ENCODE measurements around the gene DSTYK.

Gene DSTYK

GRCh38 chr1:205199090-205199930 lies 12.2 kb downstream of the DSTYK start:
- H3K36me3 ChIP-seq (ENCODE audit: control insufficient read depth in 5 of 5, insufficient read depth in 5 of 5, low read length in 5 of 5), result no peaks in the 10 kb centered on the region
- no peaks in the 10 kb centered on the region for H3K9me3 ChIP-seq (ENCODE audit: control insufficient read depth in 5 of 5, low read length in 5 of 5)
- H3K27me3 ChIP-seq (ENCODE audit: control insufficient read depth in 5 of 5, insufficient read depth in 4 of 5, low read length in 5 of 5), result no peaks in the 10 kb centered on the region
- no peak overlapping the region for H3K27ac ChIP-seq (ENCODE audit: low read depth, low read length)
- no peak overlapping the region for H3K4me3 ChIP-seq (ENCODE audit: low read depth in 1 of 5, low read length in 5 of 5)
- H3K4me1 ChIP-seq (ENCODE audit: control insufficient read depth in 5 of 5, insufficient read depth in 5 of 5, low read length in 5 of 5), result peaks cover 0 to 5% (median 3%) of the 10 kb centered on the region in 5 donors
- no peak overlapping the region for H3K9ac ChIP-seq (ENCODE audit: low read length in 5 of 5)

- Histone ChIP-seq H3K4me1 (ENCODE audit: control insufficient read depth in 5 of 5, insufficient read depth in 5 of 5, low read length in 5 of 5) (peaks cover 0 to 8% (median 0%) of the 10 kb centered on the region in 5 donors), H3K27me3 (ENCODE audit: control insufficient read depth in 5 of 5, insufficient read depth in 4 of 5, low read length in 5 of 5) (no peaks in the 10 kb centered on the region), H3K27ac (ENCODE audit: low read depth, low read length) (no peak overlapping the region), H3K9ac (ENCODE audit: low read length in 5 of 5) (no peak overlapping the region), H3K9me3 (ENCODE audit: control insufficient read depth in 5 of 5, low read length in 5 of 5) (no peaks in the 10 kb centered on the region), H3K4me3 (ENCODE audit: low read depth in 1 of 5, low read length in 5 of 5) (no peak overlapping the region), H3K36me3 (ENCODE audit: control insufficient read depth in 5 of 5, insufficient read depth in 5 of 5, low read length in 5 of 5) (peaks cover 0 to 4% (median 3%) of the 10 kb centered on the region in 5 donors)
Observed at GRCh38 chr1:205192287-205192686, 19.2 kb downstream of the DSTYK start.

- H3K27me3 ChIP-seq (ENCODE audit: control insufficient read depth in 5 of 5, insufficient read depth in 4 of 5, low read length in 5 of 5), result no peaks in the 10 kb centered on the region
- no peak overlapping the region for H3K27ac ChIP-seq (ENCODE audit: low read depth, low read length)
- H3K9ac ChIP-seq (ENCODE audit: low read length in 5 of 5), result no peak overlapping the region
- H3K36me3 ChIP-seq (ENCODE audit: control insufficient read depth in 5 of 5, insufficient read depth in 5 of 5, low read length in 5 of 5), result peaks cover 4 to 8% (median 7%) of the 10 kb centered on the region in 5 donors
- H3K4me1 ChIP-seq (ENCODE audit: control insufficient read depth in 5 of 5, insufficient read depth in 5 of 5, low read length in 5 of 5), result peaks cover 0 to 8% (median 0%) of the 10 kb centered on the region in 5 donors
- no peaks in the 10 kb centered on the region for H3K9me3 ChIP-seq (ENCODE audit: control insufficient read depth in 5 of 5, low read length in 5 of 5)
- no peak overlapping the region for H3K4me3 ChIP-seq (ENCODE audit: low read depth in 1 of 5, low read length in 5 of 5)
Observed at GRCh38 chr1:205191622-205192021, 19.9 kb downstream of the DSTYK start.

GRCh38 chr1:205190845-205191577 lies 20.5 kb downstream of the DSTYK start:
- H3K27ac ChIP-seq (ENCODE audit: low read depth, low read length), result no peak overlapping the region
- no peak overlapping the region for H3K4me3 ChIP-seq (ENCODE audit: low read depth in 1 of 5, low read length in 5 of 5)
- H3K36me3 ChIP-seq (ENCODE audit: control insufficient read depth in 5 of 5, insufficient read depth in 5 of 5, low read length in 5 of 5), result peaks cover 4 to 10% (median 7%) of the 10 kb centered on the region in 5 donors
- H3K9me3 ChIP-seq (ENCODE audit: control insufficient read depth in 5 of 5, low read length in 5 of 5), result no peaks in the 10 kb centered on the region
- H3K27me3 ChIP-seq (ENCODE audit: control insufficient read depth in 5 of 5, insufficient read depth in 4 of 5, low read length in 5 of 5), result no peaks in the 10 kb centered on the region
- H3K9ac ChIP-seq (ENCODE audit: low read length in 5 of 5), result no peak overlapping the region
- peaks cover 0 to 8% (median 0%) of the 10 kb centered on the region in 5 donors for H3K4me1 ChIP-seq (ENCODE audit: control insufficient read depth in 5 of 5, insufficient read depth in 5 of 5, low read length in 5 of 5)

GRCh38 chr1:205189131-205189530 lies 22.4 kb downstream of the DSTYK start:
- Histone ChIP-seq H3K9ac (ENCODE audit: low read length in 5 of 5) (no peak overlapping the region), H3K27me3 (ENCODE audit: control insufficient read depth in 5 of 5, insufficient read depth in 4 of 5, low read length in 5 of 5) (no peaks in the 10 kb centered on the region), H3K27ac (ENCODE audit: low read depth, low read length) (no peak overlapping the region), H3K36me3 (ENCODE audit: control insufficient read depth in 5 of 5, insufficient read depth in 5 of 5, low read length in 5 of 5) (peaks cover 4 to 10% (median 7%) of the 10 kb centered on the region in 5 donors), H3K4me1 (ENCODE audit: control insufficient read depth in 5 of 5, insufficient read depth in 5 of 5, low read length in 5 of 5) (peaks cover 0 to 8% (median under 1%) of the 10 kb centered on the region in 5 donors), H3K9me3 (ENCODE audit: control insufficient read depth in 5 of 5, low read length in 5 of 5) (no peaks in the 10 kb centered on the region), H3K4me3 (ENCODE audit: low read depth in 1 of 5, low read length in 5 of 5) (no peak overlapping the region)

GRCh38 chr1:205188596-205188995 lies 22.9 kb downstream of the DSTYK start:
- Histone ChIP-seq H3K27ac (ENCODE audit: low read depth, low read length) (no peak overlapping the region), H3K27me3 (ENCODE audit: control insufficient read depth in 5 of 5, insufficient read depth in 4 of 5, low read length in 5 of 5) (no peaks in the 10 kb centered on the region), H3K4me1 (ENCODE audit: control insufficient read depth in 5 of 5, insufficient read depth in 5 of 5, low read length in 5 of 5) (peaks cover 2 to 14% (median 6%) of the 10 kb centered on the region in 5 donors), H3K9me3 (ENCODE audit: control insufficient read depth in 5 of 5, low read length in 5 of 5) (no peaks in the 10 kb centered on the region), H3K4me3 (ENCODE audit: low read depth in 1 of 5, low read length in 5 of 5) (no peak overlapping the region), H3K36me3 (ENCODE audit: control insufficient read depth in 5 of 5, insufficient read depth in 5 of 5, low read length in 5 of 5) (peaks cover 4 to 10% (median 7%) of the 10 kb centered on the region in 5 donors), H3K9ac (ENCODE audit: low read length in 5 of 5) (no peak overlapping the region)

GRCh38 chr1:205188098-205188497 lies 23.4 kb downstream of the DSTYK start:
- H3K27ac ChIP-seq (ENCODE audit: low read depth, low read length), result no peak overlapping the region
- no peaks in the 10 kb centered on the region for H3K9me3 ChIP-seq (ENCODE audit: control insufficient read depth in 5 of 5, low read length in 5 of 5)
- H3K9ac ChIP-seq (ENCODE audit: low read length in 5 of 5), result no peak overlapping the region
- H3K36me3 ChIP-seq (ENCODE audit: control insufficient read depth in 5 of 5, insufficient read depth in 5 of 5, low read length in 5 of 5), result peaks cover 4 to 10% (median 9%) of the 10 kb centered on the region in 5 donors
- H3K4me3 ChIP-seq (ENCODE audit: low read depth in 1 of 5, low read length in 5 of 5), result no peak overlapping the region
- no peaks in the 10 kb centered on the region for H3K27me3 ChIP-seq (ENCODE audit: control insufficient read depth in 5 of 5, insufficient read depth in 4 of 5, low read length in 5 of 5)
- peaks cover 4 to 19% (median 11%) of the 10 kb centered on the region in 5 donors for H3K4me1 ChIP-seq (ENCODE audit: control insufficient read depth in 5 of 5, insufficient read depth in 5 of 5, low read length in 5 of 5)

GRCh38 chr1:205187420-205187819 lies 24.1 kb downstream of the DSTYK start:
- Histone ChIP-seq H3K9me3 (ENCODE audit: control insufficient read depth in 5 of 5, low read length in 5 of 5) (no peaks in the 10 kb centered on the region), H3K27me3 (ENCODE audit: control insufficient read depth in 5 of 5, insufficient read depth in 4 of 5, low read length in 5 of 5) (no peaks in the 10 kb centered on the region), H3K36me3 (ENCODE audit: control insufficient read depth in 5 of 5, insufficient read depth in 5 of 5, low read length in 5 of 5) (peaks cover 4 to 13% (median 9%) of the 10 kb centered on the region in 5 donors), H3K4me3 (ENCODE audit: low read depth in 1 of 5, low read length in 5 of 5) (no peak overlapping the region), H3K9ac (ENCODE audit: low read length in 5 of 5) (no peak overlapping the region), H3K4me1 (ENCODE audit: control insufficient read depth in 5 of 5, insufficient read depth in 5 of 5, low read length in 5 of 5) (peaks cover 4 to 23% (median 15%) of the 10 kb centered on the region in 5 donors), H3K27ac (ENCODE audit: low read depth, low read length) (no peak overlapping the region)

GRCh38 chr1:205186191-205186590 lies 25.3 kb downstream of the DSTYK start:
- H3K4me3 ChIP-seq (ENCODE audit: low read depth in 1 of 5, low read length in 5 of 5), result no peak overlapping the region
- H3K27me3 ChIP-seq (ENCODE audit: control insufficient read depth in 5 of 5, insufficient read depth in 4 of 5, low read length in 5 of 5), result no peaks in the 10 kb centered on the region
- H3K4me1 ChIP-seq (ENCODE audit: control insufficient read depth in 5 of 5, insufficient read depth in 5 of 5, low read length in 5 of 5), result peaks cover 4 to 19% (median 15%) of the 10 kb centered on the region in 5 donors
- no peak overlapping the region for H3K27ac ChIP-seq (ENCODE audit: low read depth, low read length)
- peaks cover 4 to 17% (median 9%) of the 10 kb centered on the region in 5 donors for H3K36me3 ChIP-seq (ENCODE audit: control insufficient read depth in 5 of 5, insufficient read depth in 5 of 5, low read length in 5 of 5)
- no peak overlapping the region for H3K9ac ChIP-seq (ENCODE audit: low read length in 5 of 5)
- H3K9me3 ChIP-seq (ENCODE audit: control insufficient read depth in 5 of 5, low read length in 5 of 5), result no peaks in the 10 kb centered on the region
